Mesenchymal stem cell (in vitro differentiated cells and primary cell): ENCODE measurements around the gene ARHGEF4.

Experiments used
- DNase-seq: peaks from one replicate; pipeline ENCODE4 v3.0.0-alpha.2; 2013
- H2AFZ ChIP-seq: one replicate; pipeline ENCODE4 v1.6.1; 2013; ENCODE audit warnings: low read depth, mild to moderate bottlenecking, control low read depth, inconsistent platforms, low read length, moderate library complexity
- H2AK5ac ChIP-seq: 2 replicates; pipeline ENCODE4 v1.6.1; 2013; ENCODE audit warnings: low read length, moderate library complexity, mild to moderate bottlenecking, inconsistent platforms; ENCODE audit not compliant: severe bottlenecking
- H2BK120ac ChIP-seq: one replicate; pipeline ENCODE4 v1.6.1; 2013; ENCODE audit warnings: low read depth, mild to moderate bottlenecking, inconsistent platforms, low read length, moderate library complexity
- H2BK12ac ChIP-seq, 2 experiments: one replicate each; pipeline ENCODE4 v1.6.1; 2013; ENCODE audit warnings: inconsistent platforms in 2 of 2, low read length in 2 of 2, mild to moderate bottlenecking in 2 of 2, moderate library complexity in 2 of 2, control low read depth in 1 of 2
- H2BK15ac ChIP-seq: one replicate; pipeline ENCODE4 v1.6.1; 2013; ENCODE audit warnings: mild to moderate bottlenecking, low read depth, inconsistent platforms; ENCODE audit not compliant: poor library complexity, severe bottlenecking
- H2BK5ac ChIP-seq: 2 replicates; pipeline ENCODE4 v1.6.1; 2013; ENCODE audit warnings: low read depth, mild to moderate bottlenecking, low read length, control low read depth, inconsistent platforms; ENCODE audit not compliant: poor library complexity, severe bottlenecking
- H3K14ac ChIP-seq, 2 experiments: one replicate each; pipeline ENCODE4 v1.6.1; 2013; ENCODE audit warnings: inconsistent platforms in 2 of 2, low read length in 2 of 2, control low read depth in 1 of 2, mild to moderate bottlenecking in 1 of 2, moderate library complexity in 1 of 2
- H3K18ac ChIP-seq, 2 experiments: one replicate each; pipeline ENCODE4 v1.6.1; 2013; ENCODE audit warnings: inconsistent platforms in 2 of 2, low read length in 2 of 2, control low read depth in 1 of 2, low read depth in 1 of 2, mild to moderate bottlenecking in 1 of 2
- H3K23ac ChIP-seq, 2 experiments: one replicate each; pipeline ENCODE4 v1.6.1; 2013; ENCODE audit warnings: inconsistent platforms in 2 of 2, low read length in 2 of 2, mild to moderate bottlenecking in 2 of 2, moderate library complexity in 2 of 2, control low read depth in 1 of 2
- H3K27ac ChIP-seq: 2 replicates; pipeline ENCODE4 v1.5.1; 2013; ENCODE audit warnings: mild to moderate bottlenecking, moderate library complexity, low read length, control low read depth, inconsistent platforms; ENCODE audit not compliant: poor library complexity, severe bottlenecking
- H3K27me3 ChIP-seq, 2 experiments: 2 replicates each; pipeline versions ENCODE4 v1.6.1 to v1.7.0; 2013; ENCODE audit warnings: low read length in 2 of 2, mild to moderate bottlenecking in 2 of 2, moderate library complexity in 2 of 2, control low read depth in 1 of 2, inconsistent platforms in 1 of 2; ENCODE audit not compliant: control insufficient read depth in 1 of 2, insufficient read depth in 1 of 2
- H3K36me3 ChIP-seq, 2 experiments: 2 replicates each; pipeline versions ENCODE4 v1.6.1 to v1.7.0; 2013; ENCODE audit warnings: low read length in 2 of 2, control low read depth in 1 of 2, inconsistent platforms in 1 of 2, low read depth in 1 of 2, mild to moderate bottlenecking in 1 of 2; ENCODE audit not compliant: insufficient read depth in 2 of 2, control insufficient read depth in 1 of 2
- H3K4ac ChIP-seq, 2 experiments: one replicate each; pipeline ENCODE4 v1.6.1; 2013; ENCODE audit warnings: inconsistent platforms in 2 of 2, low read length in 2 of 2, mild to moderate bottlenecking in 2 of 2, moderate library complexity in 2 of 2, control low read depth in 1 of 2, low read depth in 1 of 2
- H3K4me1 ChIP-seq: 2 replicates; pipeline ENCODE4 v1.6.1; 2013; ENCODE audit warnings: low read depth, low read length, control low read depth; ENCODE audit not compliant: control insufficient read depth, insufficient read depth
- H3K4me2 ChIP-seq: 2 replicates; pipeline ENCODE4 v1.6.1; 2013; ENCODE audit warnings: low read length, mild to moderate bottlenecking, inconsistent platforms; ENCODE audit not compliant: poor library complexity, severe bottlenecking
- H3K4me3 ChIP-seq, 2 experiments: 2 replicates each; pipeline versions ENCODE4 v1.5.1 to v1.7.0; 2013; ENCODE audit warnings: low read length in 2 of 2, mild to moderate bottlenecking in 2 of 2, control low read depth in 1 of 2, low read depth in 1 of 2; ENCODE audit not compliant: insufficient read depth in 1 of 2
- H3K79me1 ChIP-seq: replicated peaks from 2 replicates; pipeline ENCODE4 v1.6.1; 2013; ENCODE audit warnings: mild to moderate bottlenecking, control low read depth, low read length, inconsistent platforms; ENCODE audit not compliant: poor library complexity, severe bottlenecking
- H3K9ac ChIP-seq: 2 replicates; pipeline ENCODE4 v1.7.0; 2013; ENCODE audit warnings: mild to moderate bottlenecking, low read length, moderate library complexity
- H3K9me3 ChIP-seq: 2 replicates; pipeline ENCODE4 v1.7.0; 2013; ENCODE audit warnings: mild to moderate bottlenecking, low read length; ENCODE audit not compliant: control insufficient read depth
- H4K8ac ChIP-seq: one replicate; pipeline ENCODE4 v1.6.1; 2013; ENCODE audit warnings: inconsistent platforms, mild to moderate bottlenecking, low read length, moderate library complexity
- H4K91ac ChIP-seq: one replicate; pipeline ENCODE4 v1.6.1; 2013; ENCODE audit warnings: mild to moderate bottlenecking, low read length, inconsistent platforms
- WGBS: methylation state at CpG from one replicate; pipeline ENCODE4 v1.1.7; 2013; ENCODE audit warnings: mixed read lengths; 5-methylcytosine and 5-hydroxymethylcytosine counted together

Gene ARHGEF4

DNA sequence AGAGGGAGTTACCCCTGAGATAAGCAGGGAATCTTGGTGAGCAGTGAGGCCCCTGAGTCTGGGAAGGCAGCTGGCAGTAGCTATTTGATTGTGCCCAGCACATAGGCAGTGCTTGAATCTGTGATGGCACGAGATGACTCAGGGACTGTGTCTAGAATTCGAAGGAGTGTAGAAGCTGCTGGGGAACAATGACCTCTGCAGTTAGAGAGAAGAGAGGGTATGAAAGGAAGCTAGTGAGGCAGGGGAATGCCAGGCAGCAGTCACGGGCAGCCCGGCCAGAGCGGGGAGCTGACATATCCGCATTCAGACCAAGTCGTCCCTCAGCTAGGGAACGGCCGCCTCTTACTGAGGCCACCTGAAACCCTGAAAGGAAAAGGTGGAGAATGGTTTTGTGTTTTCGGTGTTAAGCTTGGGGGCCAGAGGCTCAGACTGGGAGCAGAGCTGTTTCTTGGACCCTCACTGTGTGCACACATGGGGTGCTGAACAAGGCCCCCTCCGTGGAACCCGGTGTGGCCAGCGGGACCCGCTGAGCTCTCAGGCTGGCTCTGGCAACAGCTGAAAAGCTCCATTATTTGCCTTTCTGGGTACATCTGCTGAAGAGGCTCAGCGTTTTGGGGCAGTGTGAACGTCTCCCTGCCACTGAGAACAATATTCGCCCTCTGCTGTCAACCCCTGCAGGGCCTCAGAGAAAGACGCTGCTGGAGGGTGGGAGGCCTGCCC is 32.9 kb downstream of the ARHGEF4 start:
- 85% methylated on average over 18 of the region's 18 CpGs for WGBS
- no peak overlapping the region for H3K4me2 ChIP-seq
- H3K14ac ChIP-seq, result no peak overlapping the region
- no peaks in the 10 kb centered on the region for H3K36me3 ChIP-seq
- H2BK5ac ChIP-seq, result no peak overlapping the region
- H3K79me1 ChIP-seq, result no peaks in the 10 kb centered on the region
- H3K27ac ChIP-seq, result no peak overlapping the region
- H3K4me1 ChIP-seq, result no peaks in the 10 kb centered on the region
- DNase-seq, result no peak
- no peak overlapping the region for H3K18ac ChIP-seq
- no peak overlapping the region for H2AFZ ChIP-seq
- H3K9me3 ChIP-seq, result no peaks in the 10 kb centered on the region
- no peak overlapping the region for H4K91ac ChIP-seq
- H2BK12ac ChIP-seq, result no peak overlapping the region
- no peak overlapping the region for H3K9ac ChIP-seq
- H2AK5ac ChIP-seq, result no peak overlapping the region
- peaks cover 27 to 39% of the 10 kb centered on the region in 2 experiments for H3K27me3 ChIP-seq
- H4K8ac ChIP-seq, result no peak overlapping the region
- no peak overlapping the region for H2BK15ac ChIP-seq
- H3K23ac ChIP-seq, result no peak overlapping the region
- no peak overlapping the region for H3K4me3 ChIP-seq
- no peak overlapping the region for H2BK120ac ChIP-seq
- H3K4ac ChIP-seq, result no peak overlapping the region

- H2AK5ac ChIP-seq, result no peak overlapping the region
- H2BK120ac ChIP-seq, result no peak overlapping the region
- no peak overlapping the region for H3K4me2 ChIP-seq
- no peak overlapping the region for H3K23ac ChIP-seq
- no peak overlapping the region for H2BK15ac ChIP-seq
- no peak overlapping the region for H3K4ac ChIP-seq
- no peak overlapping the region for H3K14ac ChIP-seq
- WGBS, result 80% methylated on average over 5 of the region's 5 CpGs
- H3K4me1 ChIP-seq, result no peaks in the 10 kb centered on the region
- no peak overlapping the region for H2AFZ ChIP-seq
- H2BK5ac ChIP-seq, result no peak overlapping the region
- H3K9me3 ChIP-seq, result no peaks in the 10 kb centered on the region
- H3K27me3 ChIP-seq, result peaks cover 29 to 43% of the 10 kb centered on the region in 2 experiments
- no peak for DNase-seq
- H3K79me1 ChIP-seq, result no peaks in the 10 kb centered on the region
- no peaks in the 10 kb centered on the region for H3K36me3 ChIP-seq
- no peak overlapping the region for H2BK12ac ChIP-seq
- H3K27ac ChIP-seq, result no peak overlapping the region
- H3K18ac ChIP-seq, result no peak overlapping the region
- no peak overlapping the region for H3K4me3 ChIP-seq
- no peak overlapping the region for H3K9ac ChIP-seq
- no peak overlapping the region for H4K91ac ChIP-seq
- no peak overlapping the region for H4K8ac ChIP-seq
Observed at GRCh38 chr2:130870161-130870485, 33.4 kb downstream of the ARHGEF4 start.

- H3K27ac ChIP-seq, result no peak overlapping the region
- no peak overlapping the region for H3K18ac ChIP-seq
- H3K4me1 ChIP-seq, result no peaks in the 10 kb centered on the region
- H2BK120ac ChIP-seq, result no peak overlapping the region
- H2BK15ac ChIP-seq, result no peak overlapping the region
- peaks cover 36 to 50% of the 10 kb centered on the region in 2 experiments for H3K27me3 ChIP-seq
- 69% methylated on average over 7 of the region's 7 CpGs for WGBS
- H2BK12ac ChIP-seq, result no peak overlapping the region
- no peaks in the 10 kb centered on the region for H3K9me3 ChIP-seq
- no peak overlapping the region for H3K4me2 ChIP-seq
- no peak overlapping the region for H2AK5ac ChIP-seq
- no peak overlapping the region for H3K4me3 ChIP-seq
- no peak overlapping the region for H3K9ac ChIP-seq
- no peak overlapping the region for H4K8ac ChIP-seq
- H3K4ac ChIP-seq, result no peak overlapping the region
- no peak overlapping the region for H3K14ac ChIP-seq
- no peak overlapping the region for H2BK5ac ChIP-seq
- no peaks in the 10 kb centered on the region for H3K79me1 ChIP-seq
- H3K23ac ChIP-seq, result no peak overlapping the region
- no peaks in the 10 kb centered on the region for H3K36me3 ChIP-seq
- no peak overlapping the region for H2AFZ ChIP-seq
- H4K91ac ChIP-seq, result no peak overlapping the region
- DNase-seq, result no peak
Observed at GRCh38 chr2:130870779-130871178, 34.1 kb downstream of the ARHGEF4 start.

GRCh38 chr2:130871843-130872740 is 35.4 kb downstream of the ARHGEF4 start:
- H2BK12ac ChIP-seq, result no peak overlapping the region
- H3K79me1 ChIP-seq, result no peaks in the 10 kb centered on the region
- no peak overlapping the region for H2AK5ac ChIP-seq
- no peaks in the 10 kb centered on the region for H3K9me3 ChIP-seq
- H2BK15ac ChIP-seq, result no peak overlapping the region
- no peak overlapping the region for H3K23ac ChIP-seq
- H2BK5ac ChIP-seq, result no peak overlapping the region
- H4K8ac ChIP-seq, result no peak overlapping the region
- no peak overlapping the region for H4K91ac ChIP-seq
- no peak overlapping the region for H3K4me3 ChIP-seq
- no peak overlapping the region for H3K14ac ChIP-seq
- no peak overlapping the region for H3K27ac ChIP-seq
- 87% methylated on average over 20 of the region's 20 CpGs for WGBS
- peaks cover 39 to 55% of the 10 kb centered on the region in 2 experiments for H3K27me3 ChIP-seq
- DNase-seq, result no peak
- H2AFZ ChIP-seq, result no peak overlapping the region
- no peak overlapping the region for H3K18ac ChIP-seq
- H3K36me3 ChIP-seq, result no peaks in the 10 kb centered on the region
- H2BK120ac ChIP-seq, result no peak overlapping the region
- no peak overlapping the region for H3K4me2 ChIP-seq
- H3K4me1 ChIP-seq, result no peaks in the 10 kb centered on the region
- H3K4ac ChIP-seq, result no peak overlapping the region
- H3K9ac ChIP-seq, result no peak overlapping the region
